Endometrium (tissue), 2 donors: Measurements from ENCODE around the gene ACOT7.
A peak's percentile ranks its signal among the peaks of the same experiment; 100 is the strongest.
"Not testable (repeated sequence)": the region's sequence is repeated elsewhere in the genome, so short reads cannot be mapped to it uniquely, and the experiment has no call there.

ENCODE experiments used
- FAIRE-seq: peaks from 2 replicates; lab custom pipeline; 2012; peaks lifted over from hg19 to GRCh38; lab: Jason Lieb, UNC
- donor health status: control.
- donor health status: control.

The ACOT7 gene

DNA sequence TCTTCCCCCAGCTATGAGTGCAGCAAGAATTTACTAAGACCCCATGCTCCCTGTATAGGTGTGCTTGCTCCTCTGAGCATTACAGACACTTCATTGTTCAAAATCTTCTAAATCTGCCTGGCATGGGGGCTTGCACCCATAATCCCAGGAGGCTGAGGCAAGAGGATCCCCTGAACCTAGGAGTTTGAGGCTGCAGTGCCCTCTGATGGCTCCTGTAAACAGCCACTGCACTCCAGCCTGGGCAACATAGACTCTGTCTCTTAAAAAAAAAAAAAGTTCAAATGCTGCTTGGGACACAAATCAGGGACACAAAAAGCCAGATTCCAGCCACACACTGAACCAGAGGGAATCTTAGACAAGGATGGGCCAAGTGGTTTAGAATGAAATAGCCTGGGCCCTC is 3.4 kb upstream of the ACOT7 start:
- FAIRE-seq: no peak

- not testable (repeated sequence) for FAIRE-seq
These were observed 2.2 kb upstream of the ACOT7 start for GRCh38 chr1:6395781-6396244.

DNA sequence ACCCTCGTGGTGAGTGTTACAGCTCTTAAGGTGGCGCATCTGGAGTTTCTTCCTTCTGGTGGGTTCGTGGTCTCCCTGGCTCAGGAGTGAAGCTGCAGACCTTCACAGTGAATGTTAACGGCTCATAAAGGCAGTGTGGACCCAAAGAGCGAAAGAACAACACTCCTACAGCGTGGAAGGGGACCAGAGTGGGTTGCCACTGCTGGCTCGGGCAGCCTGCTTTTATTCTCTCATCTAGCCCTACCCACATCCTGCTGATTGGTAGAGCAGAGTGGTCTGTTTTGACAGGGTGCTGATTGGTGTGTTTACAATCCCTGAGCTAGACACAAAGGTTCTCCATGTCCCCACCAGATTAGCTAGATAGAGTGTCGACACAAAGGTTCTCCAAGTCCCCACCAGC is 1.6 kb upstream of the ACOT7 start:
- not testable (repeated sequence) for FAIRE-seq

GRCh38 chr1:6392809-6393399 is 663 bp downstream of the ACOT7 start:
- FAIRE-seq: no peak

GRCh38 chr1:6391951-6392808 is 1.4 kb downstream of the ACOT7 start:
- FAIRE-seq: no peak

DNA sequence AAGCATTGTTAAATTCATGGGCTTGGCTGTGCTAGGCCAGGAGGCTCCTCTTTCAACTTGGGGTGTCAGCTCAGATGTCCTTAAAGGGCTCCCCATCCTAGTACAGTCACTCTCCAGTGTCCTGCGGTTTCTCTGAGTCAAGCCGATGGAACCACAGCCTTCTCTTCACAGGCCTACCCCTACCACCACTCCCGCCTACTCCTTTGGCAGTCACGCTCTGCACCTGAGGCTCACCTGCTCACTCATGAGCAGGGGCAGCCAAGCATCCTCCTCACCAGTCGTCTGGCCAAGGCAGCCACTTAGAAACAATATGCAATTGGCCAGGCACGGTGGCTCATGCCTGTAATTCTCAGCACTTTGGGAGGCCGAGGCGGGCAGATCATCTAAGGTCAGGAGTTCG is 3.6 kb downstream of the ACOT7 start:
- FAIRE-seq: no peak

GRCh38 chr1:6386371-6386949 is 7.1 kb downstream of the ACOT7 start:
- no peak for FAIRE-seq

GRCh38 chr1:6385488-6386191 is 7.9 kb downstream of the ACOT7 start:
- no peak for FAIRE-seq

DNA sequence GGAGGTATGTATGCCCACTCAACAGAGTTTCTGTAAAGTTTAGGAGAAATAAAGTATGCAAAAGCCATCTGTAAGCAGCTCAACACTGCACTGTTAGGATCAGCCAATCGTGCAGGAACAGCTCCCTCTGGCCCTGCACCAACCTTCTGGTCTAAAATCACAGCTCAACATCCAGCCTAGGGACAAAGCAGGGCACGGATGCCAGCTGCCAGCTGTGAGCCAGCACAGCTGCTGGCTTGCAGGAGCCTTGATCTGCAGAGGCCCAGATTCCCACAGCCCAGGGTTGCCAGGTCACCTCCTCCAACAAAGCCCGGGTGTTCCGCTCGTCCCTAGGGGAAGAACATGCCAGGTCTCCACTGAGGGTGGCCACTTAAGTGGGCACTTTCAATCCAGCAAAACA is 8.6 kb downstream of the ACOT7 start:
- FAIRE-seq: no peak

GRCh38 chr1:6384135-6384534 is 9.4 kb downstream of the ACOT7 start:
- FAIRE-seq: no peak

DNA sequence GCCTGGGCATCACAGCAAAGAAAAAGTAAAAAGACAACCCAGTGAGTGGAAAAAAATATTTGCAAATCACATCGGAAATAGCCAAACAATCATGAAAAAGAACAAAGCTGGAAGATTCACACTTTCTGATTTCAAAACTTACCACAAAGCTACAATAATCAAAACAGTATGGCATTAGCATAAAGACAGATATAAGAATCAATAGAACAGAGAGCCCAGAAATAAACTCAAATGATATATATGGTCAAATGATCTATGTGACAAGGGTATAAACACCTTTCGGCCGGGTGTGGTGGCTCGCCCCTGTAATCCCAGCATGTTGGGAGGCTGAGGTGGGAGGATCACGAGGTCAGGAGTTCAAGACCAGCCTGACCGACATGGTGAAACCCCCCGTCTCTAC is 13.5 kb downstream of the ACOT7 start:
- no peak for FAIRE-seq

DNA sequence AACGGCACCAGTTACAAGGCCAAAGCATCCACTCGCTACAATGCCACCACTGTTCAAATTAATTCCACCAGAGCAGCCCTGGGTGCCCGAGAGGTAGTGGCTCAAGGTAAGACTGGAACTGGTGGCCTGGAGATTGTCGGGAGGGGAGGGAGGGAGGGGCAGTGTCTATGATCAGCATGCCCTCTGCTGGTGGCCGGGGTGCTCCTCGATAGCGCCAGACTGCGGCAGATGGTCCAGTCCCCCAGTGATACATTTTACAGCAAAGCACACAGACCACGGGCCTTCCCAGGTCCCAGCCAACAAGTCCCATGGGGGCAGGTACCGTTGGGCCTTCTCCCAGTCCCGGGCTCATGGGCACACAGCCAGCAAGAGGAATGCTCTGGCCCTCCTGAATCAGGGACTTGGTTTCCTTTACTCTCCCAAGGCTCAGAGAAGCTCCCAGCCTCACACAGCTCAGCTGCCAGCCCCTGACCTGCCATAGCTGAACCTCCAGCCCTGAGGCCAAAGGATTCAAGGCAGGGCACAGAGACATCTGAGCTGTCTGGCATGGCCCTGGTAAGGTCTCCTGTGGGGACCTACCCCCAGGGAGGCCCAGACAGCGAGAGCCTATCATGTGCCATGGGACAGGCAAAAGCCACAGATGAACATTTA is 15.3 kb downstream of the ACOT7 start:
- FAIRE-seq: no peak

- FAIRE-seq: no peak
These were observed 19.4 kb downstream of the ACOT7 start for GRCh38 chr1:6373961-6374720.

GRCh38 chr1:6372236-6372635 is 21.3 kb downstream of the ACOT7 start:
- FAIRE-seq: not testable (repeated sequence)

DNA sequence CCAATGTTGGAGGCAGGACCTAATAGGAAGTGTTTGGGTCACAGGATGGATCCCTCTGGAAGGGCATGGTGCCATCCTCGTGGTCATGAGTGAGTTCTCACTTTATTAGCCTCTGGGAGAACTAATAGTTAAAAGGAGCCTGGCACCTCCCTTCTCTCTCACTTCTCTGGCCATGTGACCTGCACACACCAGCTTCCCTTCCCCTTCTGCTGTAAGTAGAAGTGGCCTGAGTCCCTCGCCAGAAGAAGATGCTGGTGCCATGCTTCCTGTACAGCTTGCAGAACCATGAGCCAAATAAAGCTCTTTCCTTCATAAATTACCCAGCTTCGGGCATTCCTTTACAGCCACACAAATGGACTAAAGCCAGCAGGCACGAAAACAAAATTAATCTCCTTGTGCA is 23.6 kb downstream of the ACOT7 start:
- FAIRE-seq: no peak

DNA sequence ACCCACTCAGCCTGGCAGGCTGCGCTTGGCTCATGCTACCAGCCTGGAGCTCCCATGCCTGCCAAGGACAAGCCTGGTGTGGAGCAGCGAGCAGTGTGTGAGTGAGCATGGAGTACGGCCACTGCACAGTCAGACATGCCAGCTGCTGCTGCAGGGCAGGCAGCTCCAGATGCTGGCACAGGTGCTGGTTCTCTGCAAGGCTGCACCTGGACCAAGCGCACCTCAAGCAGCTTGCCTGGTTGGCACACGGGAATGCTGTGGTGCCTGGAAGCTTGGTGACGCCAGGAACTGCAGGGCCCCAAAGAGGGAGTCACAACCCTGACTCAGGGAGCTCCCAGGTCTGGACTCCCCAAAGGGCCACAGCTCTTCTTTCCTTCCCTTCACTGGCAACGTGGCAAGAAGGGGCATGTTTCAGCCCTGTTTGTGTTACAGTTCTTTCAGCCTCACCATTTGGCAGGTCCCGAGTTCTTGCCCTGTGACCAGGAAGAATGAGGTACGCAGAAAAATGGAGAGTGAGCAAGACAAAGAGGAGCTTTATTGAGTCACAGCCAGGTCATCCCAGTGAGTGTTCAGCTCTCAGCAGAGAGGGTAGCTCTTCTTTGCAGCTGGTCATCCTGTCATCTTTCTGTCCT is 26.1 kb downstream of the ACOT7 start:
- FAIRE-seq: no peak

- no peak for FAIRE-seq
These were observed 28.5 kb downstream of the ACOT7 start for GRCh38 chr1:6365047-6365446.

DNA sequence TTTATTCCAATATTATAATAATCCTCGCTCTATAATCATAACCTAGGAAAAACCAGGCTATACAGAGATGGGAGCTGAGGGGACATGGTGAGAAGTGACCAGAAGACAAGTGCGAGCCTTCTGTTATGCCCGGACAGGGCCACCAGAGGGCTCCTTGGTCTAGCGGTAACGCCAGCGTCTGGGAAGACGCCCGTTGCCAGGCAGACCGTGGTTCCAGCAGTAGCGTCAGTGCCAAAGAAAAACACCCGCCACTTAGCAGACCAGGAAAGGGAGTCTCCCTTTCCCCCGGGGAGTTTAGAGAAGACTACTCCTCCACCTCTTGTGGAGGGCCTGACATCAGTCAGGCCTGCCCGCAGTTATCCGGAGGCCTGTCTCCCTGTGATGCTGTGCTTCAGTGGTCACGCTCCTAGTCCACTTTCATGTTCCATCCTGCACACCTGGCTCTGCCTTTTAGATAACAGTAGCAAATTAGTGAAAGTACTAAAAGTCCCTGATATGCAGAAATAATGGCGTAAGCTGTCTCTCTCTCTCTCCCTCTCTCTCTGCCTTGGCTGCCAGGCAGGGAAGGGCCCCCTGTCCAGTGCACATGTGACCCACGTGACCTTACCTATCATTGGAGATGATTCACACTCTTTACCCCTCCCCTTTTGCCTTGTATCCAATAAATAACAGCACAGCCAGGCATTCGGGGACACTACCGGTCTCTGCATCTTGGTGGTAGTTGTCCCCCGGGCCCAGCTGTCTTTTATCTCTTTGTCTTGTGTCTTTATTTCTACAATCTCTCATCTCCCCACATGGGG is 30.3 kb downstream of the ACOT7 start:
- FAIRE-seq: peak; percentile 72

DNA sequence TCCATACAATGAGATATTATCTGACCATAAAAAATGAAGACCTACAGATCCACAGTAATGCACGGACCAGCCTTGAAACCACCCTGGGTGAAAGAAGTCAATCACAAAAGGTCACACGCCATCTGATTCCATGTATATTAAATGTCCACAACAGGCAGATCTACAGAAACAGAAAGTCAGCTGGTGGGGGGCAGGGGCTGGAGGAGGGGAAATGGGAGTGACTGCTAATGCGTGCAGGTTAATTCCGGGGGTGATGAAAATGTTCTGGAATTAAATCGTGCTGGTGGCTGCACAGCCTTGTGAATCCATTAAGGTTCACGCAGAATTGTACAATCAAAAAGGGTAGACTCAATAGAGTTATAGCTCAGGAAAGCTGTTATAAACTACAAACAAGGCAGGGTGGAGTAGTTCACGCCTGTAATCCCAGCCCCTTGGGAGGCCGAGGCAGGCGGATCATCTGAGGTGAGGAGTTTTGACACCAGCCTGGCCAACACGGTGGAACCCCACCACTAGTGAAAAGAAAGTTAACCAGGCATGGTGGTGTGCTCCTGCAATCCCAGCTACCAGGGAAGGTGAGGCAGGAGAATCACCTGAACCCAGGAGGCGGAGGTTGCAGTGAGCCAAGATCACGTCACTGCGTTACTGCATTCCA is 32.3 kb downstream of the ACOT7 start:
- no peak for FAIRE-seq
